Measurements from ENCODE around the gene APRT.

- TF ChIP-seq, protein P1, sequence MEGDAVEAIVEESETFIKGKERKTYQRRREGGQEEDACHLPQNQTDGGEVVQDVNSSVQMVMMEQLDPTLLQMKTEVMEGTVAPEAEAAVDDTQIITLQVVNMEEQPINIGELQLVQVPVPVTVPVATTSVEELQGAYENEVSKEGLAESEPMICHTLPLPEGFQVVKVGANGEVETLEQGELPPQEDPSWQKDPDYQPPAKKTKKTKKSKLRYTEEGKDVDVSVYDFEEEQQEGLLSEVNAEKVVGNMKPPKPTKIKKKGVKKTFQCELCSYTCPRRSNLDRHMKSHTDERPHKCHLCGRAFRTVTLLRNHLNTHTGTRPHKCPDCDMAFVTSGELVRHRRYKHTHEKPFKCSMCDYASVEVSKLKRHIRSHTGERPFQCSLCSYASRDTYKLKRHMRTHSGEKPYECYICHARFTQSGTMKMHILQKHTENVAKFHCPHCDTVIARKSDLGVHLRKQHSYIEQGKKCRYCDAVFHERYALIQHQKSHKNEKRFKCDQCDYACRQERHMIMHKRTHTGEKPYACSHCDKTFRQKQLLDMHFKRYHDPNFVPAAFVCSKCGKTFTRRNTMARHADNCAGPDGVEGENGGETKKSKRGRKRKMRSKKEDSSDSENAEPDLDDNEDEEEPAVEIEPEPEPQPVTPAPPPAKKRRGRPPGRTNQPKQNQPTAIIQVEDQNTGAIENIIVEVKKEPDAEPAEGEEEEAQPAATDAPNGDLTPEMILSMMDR (conservative IDR thresholded peaks at IDR 0.05 in 1 of 2, IDR thresholded peaks at IDR 0.05 in 1 of 2; ENCODE audit: extremely low read depth in 1 of 2, insufficient read depth in 1 of 2, low read depth in 1 of 2, low read length in 2 of 2), result no peak
- no peak for TF ChIP-seq EZH2 (IDR thresholded peaks at IDR 0.05; ENCODE audit: borderline replicate concordance, low read length)
Measured at GRCh38 chr16:88843256-88843655, 31.5 kb upstream of the APRT start.
